GM21619 (cell line): ENCODE results near the gene TMEM80.
"Not testable (repeated sequence)": the region's sequence is repeated elsewhere in the genome, so short reads cannot be mapped to it uniquely, and the experiment has no call there.

Source experiments
- ATAC-seq: cut with Tn5 transposase; IDR thresholded peaks from one replicate; pipeline ENCODE4 v1.9.1; 2021; ENCODE audit not compliant: unreplicated experiment

The TMEM80 gene

DNA sequence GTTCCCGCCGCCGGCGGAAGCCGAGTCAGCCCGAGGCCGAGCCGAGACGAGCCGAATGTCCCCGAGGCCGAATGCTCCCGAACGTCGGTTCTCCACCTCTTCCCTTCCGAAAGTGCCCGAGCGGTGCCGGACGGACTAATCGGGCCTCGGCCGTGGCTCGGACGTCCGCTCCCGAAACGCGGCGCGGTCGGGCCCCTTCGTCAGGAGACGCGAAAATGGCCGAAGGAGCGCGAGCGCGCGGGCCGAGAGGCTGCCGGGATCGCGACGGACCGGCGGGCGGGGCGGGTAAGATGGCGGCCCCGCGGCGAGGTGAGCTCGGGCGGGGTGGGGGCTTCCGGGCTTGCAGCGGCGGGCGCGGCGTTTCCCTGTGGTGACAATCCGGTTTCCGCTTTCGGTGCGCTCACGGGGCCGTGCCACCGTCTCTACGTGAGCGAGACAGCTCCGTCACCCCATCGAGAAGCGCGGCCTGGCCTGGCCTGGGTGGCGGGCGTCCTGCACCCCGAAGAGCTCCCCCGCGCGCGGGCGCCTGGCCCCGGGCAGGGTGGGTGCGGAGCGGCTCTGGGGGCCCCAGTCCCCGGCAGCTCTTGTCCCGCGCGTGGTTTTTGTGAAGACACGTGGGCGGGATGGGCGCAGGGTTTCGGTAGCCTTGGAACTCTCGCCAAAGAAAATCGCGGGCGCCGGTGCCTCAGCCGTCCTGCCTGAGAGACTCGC lies at the start of gene TMEM80:
Gene TMEM80, plus strand, starts transcription at position 279 of the 711 bp plus-strand sequence. Its CDS starts 12 bp downstream, at position 291.
- ATAC-seq = peak; percentile 67

DNA sequence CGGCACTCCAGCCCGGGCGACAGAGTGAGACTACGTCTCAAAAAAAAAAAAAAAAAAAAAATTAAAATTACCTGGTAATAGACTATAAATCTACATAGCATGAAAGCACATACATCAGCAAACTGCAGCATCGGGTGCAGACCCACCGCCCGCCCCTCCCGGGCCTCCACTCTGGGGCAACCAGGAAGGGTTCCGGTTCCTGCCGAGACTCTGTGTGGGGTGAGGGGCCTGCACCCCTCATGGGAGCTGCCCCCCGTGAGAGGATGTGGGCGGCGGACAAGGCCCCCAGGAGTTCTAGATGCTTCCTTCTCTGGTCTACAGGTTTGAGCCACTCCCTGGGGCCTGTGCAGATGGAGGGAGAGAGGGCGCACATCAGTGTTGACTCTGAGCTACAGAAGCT lies 49.4 kb upstream of the TMEM80 start:
- no peak for ATAC-seq

DNA sequence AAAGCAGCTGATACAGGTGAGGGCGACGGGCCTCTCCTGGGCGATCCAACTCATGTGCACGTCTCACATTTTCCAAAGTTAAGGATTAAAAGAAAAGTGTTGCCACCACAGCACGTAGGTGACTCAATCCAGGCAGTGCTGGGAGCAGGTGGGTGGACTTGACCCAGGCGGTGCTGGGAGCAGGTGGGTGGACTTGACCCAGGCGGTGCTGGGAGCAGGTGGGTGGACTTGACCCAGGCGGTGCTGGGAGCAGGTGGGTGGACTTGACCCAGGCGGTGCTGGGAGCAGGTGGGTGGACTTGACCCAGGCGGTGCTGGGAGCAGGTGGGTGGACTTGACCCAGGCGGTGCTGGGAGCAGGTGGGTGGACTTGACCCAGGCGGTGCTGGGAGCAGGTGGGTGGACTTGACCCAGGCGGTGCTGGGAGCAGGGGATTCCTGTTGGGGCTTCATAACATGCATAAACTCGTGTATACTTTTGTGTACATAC lies 47.9 kb upstream of the TMEM80 start:
- ATAC-seq = not testable (repeated sequence)

DNA sequence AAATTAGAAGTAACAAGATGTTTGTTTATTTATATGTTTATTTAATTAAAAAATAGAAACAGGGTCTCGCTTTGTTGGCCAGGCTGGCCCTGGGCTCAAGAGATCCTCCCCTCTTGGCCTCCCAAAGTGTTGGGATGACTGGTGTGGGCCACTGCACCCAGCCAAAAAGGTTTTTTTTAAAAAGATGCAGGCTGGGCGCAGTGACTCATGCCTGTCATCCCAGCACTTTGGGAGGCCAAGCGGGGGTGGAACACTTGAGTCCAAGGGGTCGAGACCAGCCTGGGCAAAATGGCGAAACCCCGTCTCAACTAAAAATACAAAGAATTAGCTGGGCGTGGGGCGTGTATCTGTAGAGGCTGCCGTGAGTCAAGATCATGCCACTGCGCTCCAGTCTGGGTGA lies 45.1 kb upstream of the TMEM80 start:
- ATAC-seq = no peak

GRCh38 chr11:653136-653535 lies 42.5 kb upstream of the TMEM80 start:
- not testable (repeated sequence) for ATAC-seq

GRCh38 chr11:653837-654236 lies 41.8 kb upstream of the TMEM80 start:
- no peak for ATAC-seq

DNA sequence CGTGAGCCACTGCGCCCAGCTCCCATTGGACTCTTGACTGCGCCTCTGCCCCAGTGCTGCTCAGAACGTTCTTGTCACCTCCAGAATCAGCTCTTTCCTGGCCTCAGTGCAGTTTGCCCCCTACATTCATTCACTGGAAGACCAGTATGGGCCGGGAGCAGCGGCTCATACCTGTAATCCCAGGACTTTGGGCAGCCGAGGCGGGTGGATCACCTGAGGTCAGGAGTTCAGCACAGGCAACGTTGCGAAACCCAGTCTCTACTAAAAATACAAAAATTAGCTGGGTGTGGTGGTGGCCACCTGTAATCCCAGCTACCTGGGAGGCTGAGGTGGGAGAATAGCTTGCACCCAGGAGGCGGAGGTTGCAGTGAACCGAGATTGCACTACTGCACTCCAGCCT lies 41.2 kb upstream of the TMEM80 start:
- ATAC-seq = not testable (repeated sequence)

DNA sequence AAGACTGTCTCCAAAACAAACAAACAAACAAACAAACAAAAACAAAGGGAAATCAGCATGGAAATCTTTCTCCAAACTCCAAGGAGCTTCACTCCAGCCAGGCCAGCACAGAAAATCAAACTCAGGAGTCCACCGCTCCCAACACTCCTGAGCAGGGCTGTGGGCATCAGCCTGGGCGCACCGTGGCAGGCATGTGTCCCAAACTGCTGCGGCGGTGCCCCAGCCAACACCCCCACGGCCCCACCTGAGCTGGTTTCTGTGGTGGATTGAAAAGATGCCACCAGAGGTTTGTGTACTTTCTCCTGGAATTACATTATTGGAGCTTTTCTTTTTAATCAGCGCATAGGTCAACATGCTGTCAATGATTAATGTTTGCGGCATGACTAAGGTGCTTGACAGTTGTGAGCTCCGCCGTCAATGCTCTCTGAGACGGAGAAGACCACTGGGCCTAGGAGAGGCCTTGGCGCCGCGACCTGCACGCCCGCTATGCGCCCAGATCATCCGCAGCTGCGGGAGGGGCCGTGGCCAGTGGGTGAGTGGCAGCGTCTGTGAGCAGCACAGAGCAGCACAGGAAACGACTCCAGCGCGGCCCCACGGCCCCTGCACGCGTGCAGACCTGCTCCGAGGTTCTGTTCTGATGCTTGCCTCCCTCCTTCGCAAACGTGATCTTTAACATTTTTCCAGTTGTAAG lies 40.4 kb upstream of the TMEM80 start:
- ATAC-seq = no peak

- ATAC-seq = no peak
These were observed 39.2 kb upstream of the TMEM80 start for GRCh38 chr11:656426-656825.

GRCh38 chr11:656866-657265 lies 38.8 kb upstream of the TMEM80 start:
- ATAC-seq = no peak

DNA sequence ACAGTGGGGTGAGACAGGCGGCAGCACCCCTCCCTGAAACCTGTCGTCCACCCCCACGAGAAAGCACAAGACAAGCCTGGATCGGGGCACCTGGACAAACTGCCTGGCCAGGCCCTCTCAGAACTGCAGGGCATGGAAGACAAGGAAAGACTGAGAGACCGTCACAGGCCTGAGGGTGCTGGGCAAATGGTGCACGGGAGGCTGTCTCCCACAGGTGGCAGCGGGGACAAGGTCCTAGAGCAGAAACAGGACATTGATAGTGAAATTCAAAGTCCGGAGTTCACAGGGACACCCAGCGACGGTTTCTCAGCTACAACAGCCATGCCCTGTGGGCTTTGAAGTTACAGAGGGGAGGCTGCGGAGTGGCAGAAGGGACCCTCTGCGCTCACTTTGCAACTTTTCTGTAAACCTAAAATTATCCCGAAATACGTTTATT lies 37.9 kb upstream of the TMEM80 start:
- no peak for ATAC-seq

DNA sequence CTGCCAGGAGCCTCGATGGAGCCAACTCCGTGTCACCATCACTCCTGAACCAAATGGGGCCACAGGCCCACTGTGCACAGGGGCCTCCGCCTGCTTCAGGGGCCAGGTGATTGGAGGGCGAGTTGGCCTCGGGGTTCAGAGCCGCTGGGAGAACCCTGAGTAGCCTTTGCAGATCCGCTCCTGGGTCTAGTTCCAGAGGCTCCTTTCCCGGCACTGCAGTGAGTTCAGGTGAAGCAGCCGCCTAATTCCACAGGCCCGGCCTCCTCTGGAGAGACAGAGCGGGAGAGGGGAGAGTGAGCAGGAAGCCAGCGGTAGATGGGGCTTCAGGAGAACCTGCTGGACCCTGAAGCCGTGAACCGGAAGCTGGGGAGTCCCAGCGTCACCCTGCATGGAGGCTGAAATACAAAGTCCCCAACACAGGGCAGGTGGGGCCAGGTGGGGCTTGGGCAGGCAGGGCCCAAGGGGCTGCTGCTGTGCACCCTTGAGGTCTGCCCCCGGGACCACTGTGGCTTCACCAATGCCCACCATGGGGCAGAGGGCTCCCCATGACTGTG lies 36.0 kb upstream of the TMEM80 start:
- no peak for ATAC-seq

DNA sequence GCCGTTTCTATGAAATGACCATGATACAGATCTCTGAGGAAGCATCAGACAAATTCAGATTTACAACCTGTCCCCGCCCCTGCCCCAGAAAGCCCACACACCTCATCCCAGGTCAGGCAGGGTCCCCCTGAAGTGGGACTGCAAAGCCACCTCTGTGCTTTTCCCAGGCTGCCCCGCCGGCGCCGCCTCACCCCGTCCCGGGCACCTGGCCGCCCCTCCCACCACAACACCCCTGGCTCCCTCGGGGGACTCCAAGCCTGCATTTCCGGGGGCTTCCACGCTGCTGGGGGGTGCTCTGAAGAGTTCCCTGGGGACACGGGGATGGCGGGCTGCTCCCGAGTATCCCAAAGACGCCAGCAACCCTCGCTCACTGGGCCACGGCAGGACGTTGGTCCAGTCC lies 35.3 kb upstream of the TMEM80 start:
- ATAC-seq = no peak

DNA sequence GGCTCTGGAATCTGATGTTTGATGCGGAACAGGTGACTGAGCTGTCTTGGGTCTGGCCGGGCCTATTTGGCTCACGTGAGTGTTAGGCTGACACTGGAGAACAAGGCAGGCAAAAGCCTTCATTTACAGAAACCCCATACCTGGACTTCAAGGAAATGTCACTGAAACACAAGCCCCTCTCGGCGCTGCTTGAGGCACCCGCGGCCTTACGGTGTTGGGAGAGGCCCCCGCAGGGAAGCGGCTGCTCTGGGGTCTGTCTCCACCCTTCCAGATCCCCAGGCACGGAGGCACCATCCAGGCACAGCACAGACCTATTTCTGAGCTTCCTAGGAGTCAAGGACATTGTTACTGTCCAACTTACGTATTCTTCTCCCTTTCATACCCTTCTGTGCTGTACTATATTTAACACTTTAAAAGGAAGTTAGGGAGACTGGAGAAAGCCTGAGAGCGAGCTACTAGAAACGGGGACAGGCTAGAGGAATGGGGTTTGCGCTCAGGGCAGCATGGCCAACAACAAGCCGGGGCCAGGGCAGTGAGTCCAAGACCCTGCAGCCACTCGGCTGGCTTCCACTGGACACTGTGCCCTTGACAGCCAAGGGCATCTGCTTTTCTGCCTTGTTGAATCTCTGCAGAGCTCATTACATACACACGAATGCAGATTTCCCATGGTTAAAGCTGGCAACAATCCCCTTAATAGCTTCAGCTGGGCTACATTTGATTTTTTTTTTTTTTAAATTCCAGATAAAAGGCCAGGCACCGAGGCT lies 34.8 kb upstream of the TMEM80 start:
- no peak for ATAC-seq

DNA sequence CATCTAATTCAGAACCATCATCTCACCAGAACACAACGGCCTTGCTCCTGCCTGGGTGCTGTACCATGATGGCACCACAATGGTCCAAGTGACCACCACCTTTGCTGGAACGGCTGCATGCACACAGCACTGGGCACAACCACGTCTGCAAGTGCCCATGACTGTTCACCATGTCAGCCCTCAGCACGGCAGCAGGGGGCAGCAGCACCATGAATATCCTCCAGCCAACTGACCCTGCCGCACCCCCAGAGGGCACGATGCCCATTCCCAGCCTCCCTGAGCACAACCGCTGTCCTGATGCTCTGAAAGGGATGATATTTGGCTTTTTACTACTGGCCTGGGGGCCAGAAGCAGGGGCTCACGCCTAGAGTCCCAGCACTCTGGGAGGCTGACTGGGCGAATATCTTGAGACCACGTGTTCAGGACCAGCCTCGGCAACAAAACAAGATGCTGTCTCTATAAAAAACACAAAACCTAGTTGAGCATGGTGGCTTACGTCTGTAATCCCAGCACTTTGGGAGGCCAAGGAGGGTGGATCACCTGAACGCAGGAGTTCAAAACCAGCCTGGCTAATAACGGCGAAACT lies 32.8 kb upstream of the TMEM80 start:
- ATAC-seq = no peak

GRCh38 chr11:665062-665703 lies 30.4 kb upstream of the TMEM80 start:
- ATAC-seq = no peak

DNA sequence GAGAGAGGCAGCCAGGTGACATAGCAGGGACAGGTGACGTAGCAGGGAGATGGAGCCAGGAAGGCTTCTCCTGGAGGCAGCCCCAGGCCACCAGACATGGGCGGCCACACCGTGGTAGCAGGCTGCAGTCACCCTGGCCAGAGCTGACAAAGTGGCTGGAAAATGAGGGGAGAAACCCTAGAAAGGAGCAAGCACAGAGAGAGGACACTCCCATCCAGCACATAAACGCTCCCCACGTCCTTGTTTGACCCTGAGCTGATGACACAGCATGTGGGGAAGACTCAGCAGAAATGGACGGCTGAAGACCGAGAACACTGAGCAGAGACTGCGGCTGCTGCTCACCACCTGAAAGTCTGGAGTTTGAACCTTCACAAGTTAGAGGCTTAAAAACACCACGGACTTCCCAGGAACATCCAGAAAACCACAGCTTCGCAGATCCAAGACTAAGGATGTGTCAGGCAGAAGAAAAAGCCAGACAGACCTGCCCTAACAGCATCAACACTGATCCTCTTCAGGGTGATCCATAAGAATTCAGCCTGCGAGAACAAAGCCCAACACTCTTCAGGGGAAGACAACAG lies 29.8 kb upstream of the TMEM80 start:
- no peak for ATAC-seq

- no peak for ATAC-seq
These were observed 21.8 kb upstream of the TMEM80 start for GRCh38 chr11:673866-674265.

- ATAC-seq = no peak
These were observed 21.2 kb upstream of the TMEM80 start for GRCh38 chr11:674406-674805.

GRCh38 chr11:678297-678696 lies 17.3 kb upstream of the TMEM80 start:
- ATAC-seq = no peak
